ENCODE data around the gene SORCS3.

- TF ChIP-seq REST (IDR thresholded peaks at IDR 0.05; ENCODE audit: borderline replicate concordance): no peak
- TF ChIP-seq EZH2 (IDR thresholded peaks at IDR 0.05; ENCODE audit: borderline replicate concordance, insufficient read depth, low read length, poor library complexity, severe bottlenecking): no peak
- no peak for TF ChIP-seq CTCF (IDR thresholded peaks at IDR 0.05; ENCODE audit: poor library complexity, severe bottlenecking)
Measured at GRCh38 chr10:104899779-104900178, 258.7 kb downstream of the SORCS3 start.
